GM12865 (cell line): Measurements from ENCODE around the gene DNAH8.
A peak's percentile ranks its signal among the peaks of the same experiment; 100 is the strongest.

Experiments
- DNase-seq: peaks from one replicate; pipeline ENCODE4 v3.0.0; 2010; ENCODE audit warnings: low read depth
- H3K4me3 ChIP-seq: 2 replicates; pipeline ENCODE4 v1.5.1; 2011; ENCODE audit warnings: mild to moderate bottlenecking, low read depth, low read length, control low read depth
- CTCF ChIP-seq: IDR thresholded peaks from 2 replicates; pipeline ENCODE4 v1.5.1; 2011; ENCODE audit warnings: low read length, control low read depth, low read depth, inconsistent platforms; ENCODE audit not compliant: insufficient read depth; ENCODE audit errors: missing control alignments

DNAH8 gene

GRCh38 chr6:38716825-38717224, 1.7 kb downstream of the DNAH8 start:
- H3K4me3 ChIP-seq: no peak overlapping the region
- TF ChIP-seq CTCF: no peak
- DNase-seq: no peak

- DNase-seq: no peak
- no peak overlapping the region for H3K4me3 ChIP-seq
- no peak for TF ChIP-seq CTCF
Measured at GRCh38 chr6:38719358-38719757, 4.2 kb downstream of the DNAH8 start.

- H3K4me3 ChIP-seq: no peak overlapping the region
- DNase-seq: no peak
- peak; percentile 17 for TF ChIP-seq CTCF
Measured at GRCh38 chr6:38720295-38720694, 5.2 kb downstream of the DNAH8 start.

GRCh38 chr6:38722038-38722437, 6.9 kb downstream of the DNAH8 start:
- DNase-seq: no peak
- no peak overlapping the region for H3K4me3 ChIP-seq
- no peak for TF ChIP-seq CTCF

- no peak overlapping the region for H3K4me3 ChIP-seq
- TF ChIP-seq CTCF: no peak
- DNase-seq: no peak
Measured at GRCh38 chr6:38722727-38723334, 7.7 kb downstream of the DNAH8 start.

- no peak for DNase-seq
- no peak overlapping the region for H3K4me3 ChIP-seq
- no peak for TF ChIP-seq CTCF
Measured at GRCh38 chr6:38723783-38724182, 8.7 kb downstream of the DNAH8 start.

- DNase-seq: no peak
- no peak for TF ChIP-seq CTCF
Measured at GRCh38 chr6:38724343-38724742, 9.2 kb downstream of the DNAH8 start.

More at GRCh38 chr6:38724343-38724742, 9.2 kb downstream of the DNAH8 start:
- H3K4me3 ChIP-seq: no peak overlapping the region
